HFFc6 (cell line): ENCODE data around the gene UMPS. TPM values are rescaled to one million over a fixed set of nuclear protein-coding genes. Genes with fewer than 3 reads are reported as not detected.
"Not testable (repeated sequence)": the region's sequence is repeated elsewhere in the genome, so short reads cannot be mapped to it uniquely, and the experiment has no call there.

Source experiments
- DNase-seq: peaks from one replicate; pipeline ENCODE4 v3.0.0-alpha.2; 2018
- H3K27ac Mint-ChIP-seq: 2 replicates; pipeline ENCODE4 v1.8.0; 2020; ENCODE audit warnings: mild to moderate bottlenecking, mixed read lengths
- H3K27me3 Mint-ChIP-seq: 2 replicates; pipeline ENCODE4 v1.8.0; 2021; ENCODE audit warnings: mild to moderate bottlenecking, moderate library complexity, mixed read lengths; ENCODE audit not compliant: insufficient read depth
- H3K36me3 Mint-ChIP-seq: 2 replicates; pipeline ENCODE4 v1.8.0; 2021; ENCODE audit warnings: low read depth, mixed read lengths
- H3K4me1 Mint-ChIP-seq: 2 replicates; pipeline ENCODE4 v1.8.0; 2020; ENCODE audit warnings: low read depth, mixed read lengths
- H3K4me3 Mint-ChIP-seq: 2 replicates; pipeline ENCODE4 v1.8.0; 2020; ENCODE audit warnings: mild to moderate bottlenecking, moderate library complexity, mixed read lengths
- H3K9me3 Mint-ChIP-seq: 2 replicates; pipeline ENCODE4 v1.8.0; 2020; ENCODE audit warnings: mild to moderate bottlenecking, mixed read lengths
- total RNA-seq, 6 experiments: library from RNA; stranded (reverse); fragmentation: NEBNext Ultra II Directional; extraction: Animal tissue kit (Norgen Biotek cat#: 25700); gene quantifications; 2 replicates in 1 of 6; 3 replicates in 5 of 6; pipeline ENCODE4 v1.2.3, GENCODE V29; 2021
- TF ChIP-seq, protein P1 (sequence below): fragments of 200-600 bp; sonication (generic); IDR thresholded peaks from 2 replicates; pipeline ENCODE4 v1.5.0; 2021; ENCODE audit warnings: antibody characterized with exemption, mild to moderate bottlenecking

UMPS gene
- total RNA-seq, 6 experiments from 2014 or later: 25.2 to 39.6 (median 28.4) TPM

DNA sequence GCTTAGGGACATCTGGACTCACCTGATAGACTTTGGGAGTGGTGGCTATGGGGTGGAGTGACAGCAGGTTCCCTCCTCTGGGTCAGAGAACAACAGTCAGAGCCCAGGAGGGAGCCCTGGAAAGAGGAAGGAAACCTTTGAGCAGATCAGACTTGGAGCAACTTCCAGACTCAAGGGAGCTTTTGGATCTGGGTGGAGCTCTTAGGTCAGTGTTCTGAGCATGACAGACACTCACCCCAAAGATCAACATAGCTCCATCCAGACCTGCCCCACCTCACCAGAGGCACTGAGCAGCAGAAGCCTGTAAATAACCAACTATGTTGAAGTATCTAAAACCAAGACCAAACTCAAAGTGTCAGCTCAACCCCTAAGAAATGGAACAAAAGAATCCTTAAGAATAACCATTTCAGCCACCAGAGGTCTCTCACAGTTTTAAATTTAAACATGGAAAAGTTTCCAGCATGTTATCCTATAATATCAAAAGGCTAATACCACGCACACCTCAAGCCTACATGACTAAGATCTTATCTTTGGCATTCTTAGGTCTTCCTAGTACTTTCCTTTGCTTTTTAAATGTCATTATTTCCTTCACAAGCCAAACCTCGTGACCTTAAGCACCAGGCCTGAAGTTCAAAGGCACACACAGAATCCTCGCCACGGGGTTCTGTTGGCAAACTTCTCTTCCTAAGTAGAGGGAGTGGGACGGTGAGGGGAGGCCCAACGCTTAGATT is 56.4 kb downstream of the UMPS start:
- Mint-ChIP-seq H3K4me1 (peaks cover 53% of the 10 kb centered on the region), H3K27ac (peak overlapping the region; percentile 71), H3K27me3 (no peaks in the 10 kb centered on the region; the same call in 1 of the 2 replicates), H3K4me3 (no peak overlapping the region), H3K36me3 (peaks cover 5% of the 10 kb centered on the region; the same call in 1 of the 2 replicates), H3K9me3 (no peaks in the 10 kb centered on the region)
- DNase-seq: peak; percentile 36
- TF ChIP-seq, protein P1, sequence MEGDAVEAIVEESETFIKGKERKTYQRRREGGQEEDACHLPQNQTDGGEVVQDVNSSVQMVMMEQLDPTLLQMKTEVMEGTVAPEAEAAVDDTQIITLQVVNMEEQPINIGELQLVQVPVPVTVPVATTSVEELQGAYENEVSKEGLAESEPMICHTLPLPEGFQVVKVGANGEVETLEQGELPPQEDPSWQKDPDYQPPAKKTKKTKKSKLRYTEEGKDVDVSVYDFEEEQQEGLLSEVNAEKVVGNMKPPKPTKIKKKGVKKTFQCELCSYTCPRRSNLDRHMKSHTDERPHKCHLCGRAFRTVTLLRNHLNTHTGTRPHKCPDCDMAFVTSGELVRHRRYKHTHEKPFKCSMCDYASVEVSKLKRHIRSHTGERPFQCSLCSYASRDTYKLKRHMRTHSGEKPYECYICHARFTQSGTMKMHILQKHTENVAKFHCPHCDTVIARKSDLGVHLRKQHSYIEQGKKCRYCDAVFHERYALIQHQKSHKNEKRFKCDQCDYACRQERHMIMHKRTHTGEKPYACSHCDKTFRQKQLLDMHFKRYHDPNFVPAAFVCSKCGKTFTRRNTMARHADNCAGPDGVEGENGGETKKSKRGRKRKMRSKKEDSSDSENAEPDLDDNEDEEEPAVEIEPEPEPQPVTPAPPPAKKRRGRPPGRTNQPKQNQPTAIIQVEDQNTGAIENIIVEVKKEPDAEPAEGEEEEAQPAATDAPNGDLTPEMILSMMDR: peak; percentile 81

DNA sequence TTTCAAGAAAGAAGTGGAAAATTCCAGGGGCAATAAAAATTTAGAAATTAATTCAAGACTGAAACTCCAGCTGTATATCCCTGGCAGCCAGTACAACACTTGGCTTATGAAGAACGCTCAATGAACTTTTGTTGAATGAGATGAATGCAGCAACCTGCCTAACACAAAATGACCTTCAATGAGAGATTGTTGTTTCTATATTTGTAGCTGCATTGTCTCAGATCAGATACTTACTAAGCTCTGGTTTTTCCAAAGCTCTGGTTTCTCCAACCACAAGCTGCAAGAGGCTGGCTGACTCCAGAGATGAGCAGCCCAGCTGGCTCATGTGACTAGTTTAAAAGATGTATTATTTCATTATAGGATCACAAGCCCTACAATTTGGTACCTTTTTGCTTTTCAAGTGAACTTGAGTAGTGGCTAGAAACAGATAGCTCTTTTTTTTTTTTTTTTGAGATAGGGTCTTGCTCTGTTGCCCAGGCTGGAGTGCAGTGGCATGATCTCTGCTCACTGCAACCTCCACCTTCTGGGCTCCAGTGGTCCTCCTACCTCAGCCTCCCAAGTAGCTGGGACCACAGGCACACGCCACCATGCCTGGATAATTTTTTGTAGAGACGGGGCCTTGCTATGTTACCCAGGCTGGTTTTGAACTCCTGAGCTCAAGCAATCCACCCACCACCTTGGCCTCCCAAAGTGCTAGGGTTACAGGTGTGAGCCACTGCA is 57.4 kb downstream of the UMPS start:
- DNase-seq: peak; percentile 16
- no peaks in the 10 kb centered on the region for H3K9me3 Mint-ChIP-seq
- H3K27me3 Mint-ChIP-seq: no peaks in the 10 kb centered on the region; the same call in 1 of the 2 replicates
- H3K27ac Mint-ChIP-seq: peak overlapping the region; percentile 71; the same call in 1 of the 2 replicates
- H3K4me3 Mint-ChIP-seq: no peak overlapping the region
- TF ChIP-seq, protein P1: no peak
- peaks cover 54% of the 10 kb centered on the region for H3K4me1 Mint-ChIP-seq
- peaks cover 5% of the 10 kb centered on the region; the same call in 1 of the 2 replicates for H3K36me3 Mint-ChIP-seq

DNA sequence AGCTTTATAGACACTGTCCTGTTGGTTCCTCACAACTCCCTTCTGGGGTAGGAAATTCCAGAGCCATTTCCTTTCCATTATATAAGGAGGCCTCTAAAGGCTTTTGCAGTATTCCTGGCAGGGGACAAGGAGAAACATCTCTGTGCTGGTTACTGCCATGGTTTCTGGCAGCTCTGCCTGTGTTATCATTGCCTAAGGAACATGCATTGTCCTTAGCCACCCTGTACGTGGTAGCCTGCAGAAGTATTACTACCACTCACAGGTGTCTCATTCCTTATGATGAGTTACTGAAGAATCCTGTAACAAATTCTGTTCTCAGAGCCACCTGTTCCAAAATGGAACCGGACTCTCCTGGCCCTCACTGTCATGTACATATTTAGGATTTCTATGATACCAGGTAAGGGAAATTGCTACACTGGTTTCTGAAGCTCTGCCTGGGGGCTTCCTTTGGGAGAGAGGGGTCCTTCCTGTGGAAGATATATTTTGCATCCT is 58.0 kb downstream of the UMPS start:
- DNase-seq: no peak
- peaks cover 5% of the 10 kb centered on the region for H3K36me3 Mint-ChIP-seq
- no peak overlapping the region for H3K27ac Mint-ChIP-seq
- H3K27me3 Mint-ChIP-seq: no peaks in the 10 kb centered on the region; the same call in 1 of the 2 replicates
- no peaks in the 10 kb centered on the region for H3K9me3 Mint-ChIP-seq
- no peak overlapping the region for H3K4me3 Mint-ChIP-seq
- peaks cover 59% of the 10 kb centered on the region for H3K4me1 Mint-ChIP-seq
- TF ChIP-seq, protein P1: no peak

DNA sequence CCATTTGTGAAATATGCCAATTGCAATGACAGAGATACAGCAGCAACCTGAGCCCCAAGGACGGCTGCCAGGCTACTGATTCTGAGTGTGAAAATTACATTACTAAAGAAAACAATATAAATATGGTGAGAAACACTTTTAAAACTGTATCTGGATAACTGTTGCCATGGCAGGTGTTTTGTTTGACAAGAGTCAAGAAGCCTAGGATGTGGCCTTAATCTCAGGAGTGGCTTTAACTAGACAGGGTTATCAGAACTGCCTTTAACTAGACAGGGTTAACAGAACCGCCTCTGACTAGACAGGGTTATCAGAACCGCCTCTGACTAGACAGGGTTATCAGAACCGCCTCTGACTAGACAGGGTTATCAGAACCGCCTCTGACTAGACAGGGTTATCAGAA is 58.9 kb downstream of the UMPS start:
- not testable (repeated sequence) for H3K36me3 Mint-ChIP-seq, H3K9me3 Mint-ChIP-seq, H3K27ac Mint-ChIP-seq, H3K4me3 Mint-ChIP-seq, DNase-seq, H3K27me3 Mint-ChIP-seq
- H3K4me1 Mint-ChIP-seq: peaks cover 64% of the 10 kb centered on the region

DNA sequence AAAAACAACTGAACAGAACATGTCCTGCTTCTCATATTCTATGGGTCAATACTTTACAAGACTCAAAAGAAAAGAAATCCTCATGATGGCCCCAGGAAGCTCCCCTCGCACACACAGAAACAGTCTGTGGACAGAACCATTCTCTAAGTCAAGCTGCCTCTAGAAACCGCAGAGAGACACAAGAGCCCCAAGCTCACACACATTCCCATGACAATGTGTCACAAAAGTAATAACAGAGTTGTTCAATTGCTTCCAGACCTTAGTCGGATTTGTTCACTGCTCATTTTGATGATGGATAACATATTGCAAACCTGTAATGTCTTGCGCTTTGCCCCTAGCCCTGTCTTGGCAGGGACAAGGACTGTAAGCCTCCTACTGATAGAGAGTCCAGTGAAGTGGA is 60.9 kb downstream of the UMPS start:
- peaks cover 6% of the 10 kb centered on the region for H3K36me3 Mint-ChIP-seq
- peak overlapping the region; percentile 76 for H3K4me3 Mint-ChIP-seq
- H3K27ac Mint-ChIP-seq: peak overlapping the region; percentile 99
- H3K4me1 Mint-ChIP-seq: peaks cover 66% of the 10 kb centered on the region
- H3K9me3 Mint-ChIP-seq: no peaks in the 10 kb centered on the region
- TF ChIP-seq, protein P1: no peak
- H3K27me3 Mint-ChIP-seq: no peaks in the 10 kb centered on the region; the same call in 1 of the 2 replicates
- peak; percentile 79 for DNase-seq
